Endothelial cell of umbilical vein (primary cell): ENCODE results near the gene TRIP13. TPM values are rescaled to one million over a fixed set of nuclear protein-coding genes. Genes with fewer than 3 reads are reported as not detected.
"Not testable (repeated sequence)": the region's sequence is repeated elsewhere in the genome, so short reads cannot be mapped to it uniquely, and the experiment has no call there.

ENCODE experiments used
- BruUV-seq: library from RNA; stranded (reverse); fragments of 400-500 nt; replicated peaks from 2 replicates; lab custom pipeline; 2021; lab: Mats Ljungman, UMichigan
- CTCF ChIA-PET: fragments of 300-600, 350-600 bp; sonication (Branson Sonifier 250); formaldehyde crosslinking; loops from one replicate; lab custom pipeline; 2021; ENCODE audit warnings: antibody characterized with exemption, inconsistent platforms; lab: Charles Lee
- POLR2A ChIA-PET: fragments of 300-600, 350-600 bp; sonication (Branson Sonifier 250); formaldehyde crosslinking; loops from one replicate; lab custom pipeline; 2021; ENCODE audit warnings: antibody characterized with exemption, inconsistent platforms; lab: Charles Lee
- DNase-seq: peaks from one replicate; pipeline ENCODE4 v3.0.0-alpha.2; 2011; ENCODE audit warnings: low read depth, low spot score
- FAIRE-seq: peaks from 2 replicates; lab custom pipeline; 2011; peaks lifted over from hg19 to GRCh38; lab: Jason Lieb, UNC
- H2AFZ ChIP-seq: 2 replicates; pipeline ENCODE4 v1.6.0; 2012; ENCODE audit warnings: low read depth, low read length, control low read depth, inconsistent platforms
- H3K27ac ChIP-seq: 2 replicates; pipeline ENCODE4 v1.5.1; 2011; ENCODE audit warnings: low read depth, mild to moderate bottlenecking, control low read depth, low read length, moderate library complexity; ENCODE audit not compliant: insufficient read depth
- H3K27me3 ChIP-seq, 2 experiments: 2 replicates each; pipeline versions ENCODE4 v1.6.0 to v1.6.1; 2011; ENCODE audit warnings: low read length in 2 of 2, mixed read lengths in 1 of 2; ENCODE audit not compliant: control insufficient read depth in 2 of 2, insufficient read depth in 2 of 2
- H3K36me3 ChIP-seq, 2 experiments: 2 replicates in 1 of 2; 3 replicates in 1 of 2; pipeline ENCODE4 v1.5.1; 2011; ENCODE audit warnings: low read length in 2 of 2, mild to moderate bottlenecking in 1 of 2, moderate library complexity in 1 of 2; ENCODE audit not compliant: control insufficient read depth in 2 of 2, insufficient read depth in 2 of 2; ENCODE audit errors: extremely low read depth in 1 of 2
- H3K4me1 ChIP-seq: 3 replicates; pipeline ENCODE4 v1.5.1; 2011; ENCODE audit warnings: mild to moderate bottlenecking, low read length; ENCODE audit not compliant: control insufficient read depth, insufficient read depth; ENCODE audit errors: extremely low read depth
- H3K4me2 ChIP-seq: 2 replicates; pipeline ENCODE4 v1.6.1; 2011; ENCODE audit warnings: low read length, control low read depth, mixed read lengths; ENCODE audit not compliant: insufficient read depth
- H3K4me3 ChIP-seq, 3 experiments: fragments of 200-600 bp in 1 of 3; sonication (generic), shearing (Covaris generic) in 1 of 3; replicated peaks in 1 of 3; 2 replicates each; pipeline ENCODE4 v1.5.1; 2011 to 2016; ENCODE audit warnings: control low read depth in 3 of 3, low read length in 3 of 3, mild to moderate bottlenecking in 2 of 3, inconsistent platforms in 1 of 3, low read depth in 1 of 3, moderate library complexity in 1 of 3; ENCODE audit not compliant: insufficient read depth in 1 of 3
- H3K79me2 ChIP-seq: 2 replicates; pipeline ENCODE4 v1.6.0; 2012; ENCODE audit warnings: low read length, inconsistent platforms; ENCODE audit not compliant: control insufficient read depth, insufficient read depth
- H3K9ac ChIP-seq: replicated peaks from 2 replicates; pipeline ENCODE3; 2011; ENCODE audit warnings: low read length, control low read depth; ENCODE audit not compliant: insufficient read depth; ENCODE audit errors: extremely low read depth
- H3K9me1 ChIP-seq: replicated peaks from 3 replicates; pipeline ENCODE4 v1.6.0; 2011; ENCODE audit warnings: mild to moderate bottlenecking, low read length; ENCODE audit not compliant: control insufficient read depth, insufficient read depth; ENCODE audit errors: extremely low read depth
- H3K9me3 ChIP-seq: replicated peaks from 2 replicates; pipeline ENCODE4 v1.5.1; 2012; ENCODE audit warnings: low read length, inconsistent platforms; ENCODE audit not compliant: control insufficient read depth, insufficient read depth
- H4K20me1 ChIP-seq: replicated peaks from 2 replicates; pipeline ENCODE3; 2011; ENCODE audit warnings: mild to moderate bottlenecking, low read length; ENCODE audit not compliant: control insufficient read depth, insufficient read depth; ENCODE audit errors: extremely low read depth
- EZH2 ChIP-seq: IDR thresholded peaks from 2 replicates; pipeline ENCODE4 v1.6.1; 2012; ENCODE audit warnings: borderline replicate concordance, low read depth, mild to moderate bottlenecking, moderate library complexity, low read length, inconsistent platforms; ENCODE audit not compliant: severe bottlenecking
- FOS ChIP-seq: IDR thresholded peaks from 2 replicates; pipeline ENCODE4 v1.6.1; 2011; ENCODE audit warnings: mild to moderate bottlenecking, low read length, moderate library complexity, borderline replicate concordance; ENCODE audit not compliant: insufficient read depth
- GATA2 ChIP-seq: IDR thresholded peaks from 2 replicates; pipeline ENCODE4 v1.7.0; 2011; ENCODE audit warnings: low read depth, mild to moderate bottlenecking, moderate library complexity, mixed read lengths, low read length; ENCODE audit not compliant: insufficient read length, insufficient read depth
- JUN ChIP-seq: IDR thresholded peaks from 2 replicates; pipeline ENCODE4 v1.6.1; 2011; ENCODE audit warnings: borderline replicate concordance, low read depth; ENCODE audit not compliant: insufficient read length, insufficient read depth
- MYC ChIP-seq: IDR thresholded peaks from one replicate; pipeline ENCODE4 v1.6.1; 2011; ENCODE audit warnings: mild to moderate bottlenecking, low read depth, low read length
- POLR2A ChIP-seq: IDR thresholded peaks from 2 replicates; pipeline ENCODE4 v1.6.1; 2012; ENCODE audit warnings: low read depth, mild to moderate bottlenecking, control low read depth, low read length
- POLR2AphosphoS5 ChIP-seq: IDR thresholded peaks from 2 replicates; pipeline ENCODE4 v1.6.1; 2012; ENCODE audit warnings: low read depth, mild to moderate bottlenecking, control low read depth, low read length, moderate library complexity; ENCODE audit not compliant: insufficient read depth
- dilution Hi-C: fragments of 300-500 bp; cut with MboI; formaldehyde crosslinking; loops from one replicate; pipeline ENCODE4 v1.15.0; 2019; ENCODE audit warnings: low sequenced_read_pairs; ENCODE audit not compliant: extremely low pct_ligation_motif_present
- intact Hi-C: fragments of 100-400 bp; cut with micrococcal nuclease; formaldehyde crosslinking; loops from one replicate; pipeline ENCODE4 v1.10.0; 2022
- polyA plus RNA-seq, 4 experiments: library from polyadenylated mRNA; depleted of rRNA in 3 of 4; stranded (reverse) in 3 of 4; unstranded in 1 of 4; fragments of >200 nt; gene quantifications; 2 replicates each; pipeline versions ENCODE4 v1.2.1 to v1.2.3, GENCODE V29; 2011 to 2012; ENCODE audit warnings: missing spikeins in 1 of 4
- total RNA-seq: library from RNA; stranded (reverse); gene quantifications from 2 replicates; pipeline ENCODE4 v1.2.3, GENCODE V29; 2021
- TF ChIP-seq, protein P1 (sequence below): IDR thresholded peaks from 2 replicates; pipeline ENCODE4 v1.6.1; 2011; ENCODE audit not compliant: insufficient read depth, insufficient read length
- TF ChIP-seq, protein P2 (sequence below), 2 donors: IDR thresholded peaks; 1 replicate in 1 of 2; 2 replicates in 1 of 2; pipeline ENCODE4 v1.5.1; 2011; ENCODE audit warnings: low read length in 2 of 2, mild to moderate bottlenecking in 2 of 2, moderate library complexity in 2 of 2, control low read depth in 1 of 2, inconsistent platforms in 1 of 2, low read depth in 1 of 2; ENCODE audit not compliant: insufficient read depth in 1 of 2; ENCODE audit errors: extremely low read depth in 1 of 2

TRIP13 gene
- total and polyA plus RNA-seq, 2 donors (not counting 3 experiments of a cell fraction or from before 2014, with no cell fraction given), result 17.4 to 39.0 TPM

DNA sequence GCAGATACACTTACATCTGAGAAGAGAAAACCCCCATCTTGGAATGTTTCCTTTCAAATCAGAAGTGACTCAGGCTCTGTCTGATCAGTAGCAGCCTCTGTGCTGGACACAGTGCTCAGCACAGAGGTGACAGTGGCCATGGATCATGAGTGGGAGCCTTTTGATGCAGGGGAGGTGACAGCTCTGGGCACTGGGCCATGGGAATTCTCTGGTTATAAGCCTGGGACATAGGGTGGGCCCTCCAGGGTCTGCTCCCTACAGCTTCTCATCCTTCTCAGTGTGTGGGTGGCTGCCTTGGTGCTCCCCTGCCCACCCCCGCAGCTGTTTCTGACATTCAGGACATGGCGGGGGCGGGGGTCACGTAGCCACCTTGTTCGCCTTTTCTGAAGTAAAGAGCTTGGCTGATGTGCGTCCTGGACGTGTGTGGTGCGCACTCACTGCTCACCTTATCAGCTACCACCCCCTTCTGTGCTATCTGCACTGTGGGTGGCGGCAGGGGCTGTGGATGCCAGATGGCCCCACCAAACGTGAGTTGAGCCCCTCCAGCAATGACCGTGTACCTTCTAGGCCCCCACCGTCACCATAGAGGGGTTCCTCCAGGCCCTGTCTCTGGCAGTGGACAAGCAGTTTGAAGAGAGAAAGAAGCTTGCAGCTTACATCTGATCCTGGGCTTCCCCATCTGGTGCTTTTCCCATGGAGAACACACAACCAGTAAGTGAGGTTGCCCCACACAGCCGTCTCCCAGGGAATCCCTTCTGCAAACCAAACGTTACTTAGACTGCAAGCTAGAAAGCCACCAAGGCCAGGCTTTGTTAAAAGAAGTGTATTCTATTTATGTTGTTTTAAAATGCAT is 24.0 kb downstream of the TRIP13 start:
- ChIA-PET CTCF (interaction anchor here (0.9 to 1.7 kb wide), 2 partner anchors 14 to 25 kb away, joined by 3 to 4 read pairs; partner anchors contain the start of genes BRD9 and TRIP13), POLR2A (no interaction called here)
- no peak overlapping the region for H3K9ac ChIP-seq
- peaks cover 4% of the 10 kb centered on the region for H3K4me1 ChIP-seq
- intact Hi-C loops, result no loop called here
- TF ChIP-seq, protein P1, sequence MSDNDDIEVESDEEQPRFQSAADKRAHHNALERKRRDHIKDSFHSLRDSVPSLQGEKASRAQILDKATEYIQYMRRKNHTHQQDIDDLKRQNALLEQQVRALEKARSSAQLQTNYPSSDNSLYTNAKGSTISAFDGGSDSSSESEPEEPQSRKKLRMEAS, result no peak
- TF ChIP-seq, protein P2, sequence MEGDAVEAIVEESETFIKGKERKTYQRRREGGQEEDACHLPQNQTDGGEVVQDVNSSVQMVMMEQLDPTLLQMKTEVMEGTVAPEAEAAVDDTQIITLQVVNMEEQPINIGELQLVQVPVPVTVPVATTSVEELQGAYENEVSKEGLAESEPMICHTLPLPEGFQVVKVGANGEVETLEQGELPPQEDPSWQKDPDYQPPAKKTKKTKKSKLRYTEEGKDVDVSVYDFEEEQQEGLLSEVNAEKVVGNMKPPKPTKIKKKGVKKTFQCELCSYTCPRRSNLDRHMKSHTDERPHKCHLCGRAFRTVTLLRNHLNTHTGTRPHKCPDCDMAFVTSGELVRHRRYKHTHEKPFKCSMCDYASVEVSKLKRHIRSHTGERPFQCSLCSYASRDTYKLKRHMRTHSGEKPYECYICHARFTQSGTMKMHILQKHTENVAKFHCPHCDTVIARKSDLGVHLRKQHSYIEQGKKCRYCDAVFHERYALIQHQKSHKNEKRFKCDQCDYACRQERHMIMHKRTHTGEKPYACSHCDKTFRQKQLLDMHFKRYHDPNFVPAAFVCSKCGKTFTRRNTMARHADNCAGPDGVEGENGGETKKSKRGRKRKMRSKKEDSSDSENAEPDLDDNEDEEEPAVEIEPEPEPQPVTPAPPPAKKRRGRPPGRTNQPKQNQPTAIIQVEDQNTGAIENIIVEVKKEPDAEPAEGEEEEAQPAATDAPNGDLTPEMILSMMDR (IDR thresholded peaks at IDR 0.05; ENCODE audit: extremely low read depth in 1 of 2, insufficient read depth in 1 of 2, low read depth in 1 of 2, low read length in 2 of 2), result no peak
- TF ChIP-seq MYC (no peak), EZH2 (no peak), POLR2A (no peak), POLR2AphosphoS5 (no peak), JUN (no peak), GATA2 (no peak), FOS (no peak)
- no peaks in the 10 kb centered on the region for H3K27me3 ChIP-seq
- H3K4me3 ChIP-seq, result no peak overlapping the region
- H3K9me3 ChIP-seq, result no peaks in the 10 kb centered on the region
- H3K36me3 ChIP-seq, result peaks cover 0 to 8% of the 10 kb centered on the region in 2 experiments
- DNase-seq (no peak), FAIRE-seq (no peak)
- no peaks in the 10 kb centered on the region for H4K20me1 ChIP-seq
- H3K79me2 ChIP-seq, result no peaks in the 10 kb centered on the region
- no TSS peak for BruUV-seq
- H3K27ac ChIP-seq, result no peak overlapping the region
- dilution Hi-C loops, result no loop called here
- no peak overlapping the region for H2AFZ ChIP-seq
- H3K9me1 ChIP-seq, result no peaks in the 10 kb centered on the region
- no peak overlapping the region for H3K4me2 ChIP-seq

GRCh38 chr5:918717-919116 is 26.0 kb downstream of the TRIP13 start:
- H3K4me3 ChIP-seq, H4K20me1 ChIP-seq, H3K4me1 ChIP-seq, H3K27me3 ChIP-seq, FAIRE-seq, BruUV-seq, H3K9ac ChIP-seq, H3K79me2 ChIP-seq, H3K9me3 ChIP-seq, dilution Hi-C loops, POLR2A ChIA-PET, H3K9me1 ChIP-seq, DNase-seq, H2AFZ ChIP-seq, H3K36me3 ChIP-seq, intact Hi-C loops, H3K27ac ChIP-seq, H3K4me2 ChIP-seq: not testable (repeated sequence)
- CTCF ChIA-PET, result interaction anchor here (1.2 kb wide), 1 partner anchor 223 kb away, joined by 3 read pairs; no protein-coding TSS in a partner anchor
